Measurements from ENCODE around the gene FH. TPM values are rescaled to one million over a fixed set of nuclear protein-coding genes. Genes with fewer than 3 reads are reported as not detected.

The FH gene
- total RNA-seq, 1 experiment from 2014 or later, result 87.0 TPM

- DNase-seq (ENCODE audit: low read depth), result no peak
Measured at GRCh38 chr1:241459186-241459802, 60.3 kb downstream of the FH start.

GRCh38 chr1:241457421-241457820 is 62.1 kb downstream of the FH start:
- no peak for DNase-seq (ENCODE audit: low read depth)

- no peak for DNase-seq (ENCODE audit: low read depth)
Measured at GRCh38 chr1:241456743-241457142, 62.8 kb downstream of the FH start.

GRCh38 chr1:241453732-241454131 is 65.8 kb downstream of the FH start:
- DNase-seq (ENCODE audit: low read depth), result no peak

- no peak for DNase-seq (ENCODE audit: low read depth)
Measured at GRCh38 chr1:241451956-241452355, 67.6 kb downstream of the FH start.

Other genes starting within 250 kb of the FH start
- not detected in 2 replicates for gene RGS7, start 162.6 kb downstream of the FH start, total RNA-seq (2014; rRNA removed; shearing (Covaris generic))
- gene KMO, start 12.6 kb upstream of the FH start, total RNA-seq (2014; rRNA removed; shearing (Covaris generic)), result 0.60 and 1.3 TPM in 2 replicates
- gene CHML, start 120.6 kb upstream of the FH start, total RNA-seq (2014; rRNA removed; shearing (Covaris generic)), result 8.8 and 9.7 TPM in 2 replicates
- 38.3 and 49.4 TPM in 2 replicates for gene OPN3, start 120.6 kb upstream of the FH start, total RNA-seq (2014; rRNA removed; shearing (Covaris generic))
- not detected in 2 replicates for gene WDR64, start 132.5 kb upstream of the FH start, total RNA-seq (2014; rRNA removed; shearing (Covaris generic))